ENCODE results near the gene TBXAS1.

The TBXAS1 gene

DNA sequence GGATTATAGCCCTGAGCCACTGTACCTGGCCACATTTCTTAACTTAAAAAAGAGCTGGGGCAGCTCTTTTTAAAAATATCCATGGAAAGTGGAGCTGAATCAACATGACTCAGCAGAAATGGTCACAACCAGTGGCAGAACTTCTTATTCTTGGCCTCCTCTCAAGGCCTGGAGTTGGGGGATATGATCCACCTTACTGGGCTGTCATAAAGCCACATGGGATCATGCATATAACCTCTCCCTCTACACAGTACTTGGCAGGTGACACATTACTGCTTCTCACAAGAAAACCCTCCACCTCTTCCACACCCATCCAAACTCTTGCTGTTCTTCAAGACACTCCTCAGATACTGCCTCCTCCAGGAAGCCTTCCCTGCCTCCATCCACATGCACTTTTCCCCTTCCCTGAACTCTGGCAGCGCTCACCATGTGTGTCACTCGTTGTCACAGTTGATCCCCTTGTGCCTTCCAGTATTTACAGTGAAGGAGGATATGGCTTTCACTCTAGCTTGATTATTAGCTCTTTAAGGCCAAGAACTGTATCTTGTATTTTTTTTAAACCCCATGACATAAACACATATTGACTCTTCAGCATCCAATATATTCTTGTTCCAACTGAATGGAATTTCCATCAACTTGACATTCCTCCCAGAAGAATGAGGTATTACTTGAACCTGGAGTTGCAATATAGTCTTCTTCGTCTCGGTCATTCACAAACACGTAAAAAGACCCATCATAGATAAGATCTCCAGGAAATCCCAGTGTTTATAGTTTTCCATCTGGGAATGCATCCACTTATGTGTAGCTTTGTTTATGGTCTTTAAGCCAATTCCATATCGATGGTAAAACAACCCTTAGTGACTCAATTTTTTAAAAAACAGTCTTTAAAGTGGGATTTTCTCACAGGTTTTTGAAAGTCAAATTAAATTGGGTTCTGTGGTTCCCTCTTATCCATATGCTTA lies 85.5 kb downstream of the TBXAS1 start:
- DNase-seq, result no peak

DNA sequence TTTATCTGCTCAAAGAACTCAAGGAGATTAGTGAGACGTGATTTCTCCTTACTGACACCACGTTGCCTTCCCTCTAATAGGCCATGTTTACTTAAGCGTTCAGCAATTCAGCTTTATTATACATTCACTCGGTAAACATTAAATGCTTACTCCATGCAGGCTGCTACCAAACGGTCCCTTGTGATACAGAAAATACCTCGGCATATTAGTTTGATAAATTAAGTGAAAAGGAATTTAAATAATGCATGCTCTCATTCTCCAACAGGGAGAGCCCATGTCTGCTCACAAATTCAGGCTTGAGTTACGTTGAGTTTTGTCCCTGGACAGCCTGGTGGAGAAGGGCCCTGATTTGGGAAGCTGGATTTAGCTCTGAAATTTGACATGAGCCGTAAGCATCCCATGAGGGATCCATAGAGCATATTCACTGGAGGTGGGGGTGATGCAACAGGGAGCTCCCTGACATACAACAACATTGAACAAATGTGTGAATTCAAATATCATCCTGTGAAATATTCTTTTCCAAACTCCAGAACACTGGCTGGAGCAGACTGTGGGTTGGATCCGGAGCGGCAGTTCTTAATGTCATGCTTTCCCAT lies 86.3 kb downstream of the TBXAS1 start:
- DNase-seq, result no peak

DNA sequence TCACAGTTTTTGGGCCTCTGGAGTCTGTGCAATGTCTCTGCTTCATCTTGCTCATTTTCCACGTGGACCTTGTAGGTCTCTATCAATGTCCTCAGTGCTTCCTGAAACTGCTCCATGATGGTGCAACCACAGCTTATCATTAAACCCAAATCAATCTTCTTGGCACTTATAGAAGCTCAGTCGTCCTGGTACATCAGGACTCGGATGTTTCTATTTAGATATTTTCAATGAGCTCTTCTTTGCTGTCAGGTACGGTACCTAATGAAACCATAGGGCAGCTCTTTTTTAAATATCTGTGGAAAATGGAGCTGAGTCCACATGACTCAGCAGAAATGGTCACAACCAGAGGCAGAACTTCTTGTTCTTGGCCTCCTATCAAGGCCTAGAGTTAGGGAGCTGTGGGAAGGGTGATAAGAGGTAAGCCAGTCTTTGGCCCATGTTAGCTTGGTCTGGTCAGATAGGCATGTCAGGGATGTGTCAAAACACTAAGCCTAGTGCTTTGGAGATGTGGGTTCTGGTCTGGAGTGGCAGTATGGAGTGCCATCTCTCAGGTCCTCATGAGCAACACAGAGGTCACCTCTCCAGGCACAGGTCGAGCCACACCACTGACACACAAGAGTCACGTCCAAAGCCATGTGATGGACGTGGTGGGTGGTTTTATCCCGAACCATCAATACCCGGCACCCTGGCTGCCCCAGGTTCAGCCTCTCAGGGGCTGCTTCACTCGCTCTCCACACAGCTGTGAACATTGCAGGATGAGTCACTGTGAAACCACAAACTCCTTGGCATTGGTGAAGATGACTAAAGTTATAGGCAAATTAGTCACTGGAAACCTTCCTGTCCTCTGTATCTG lies 87.0 kb downstream of the TBXAS1 start:
- peak in 1 of 56 donors; percentile 3 for DNase-seq

DNA sequence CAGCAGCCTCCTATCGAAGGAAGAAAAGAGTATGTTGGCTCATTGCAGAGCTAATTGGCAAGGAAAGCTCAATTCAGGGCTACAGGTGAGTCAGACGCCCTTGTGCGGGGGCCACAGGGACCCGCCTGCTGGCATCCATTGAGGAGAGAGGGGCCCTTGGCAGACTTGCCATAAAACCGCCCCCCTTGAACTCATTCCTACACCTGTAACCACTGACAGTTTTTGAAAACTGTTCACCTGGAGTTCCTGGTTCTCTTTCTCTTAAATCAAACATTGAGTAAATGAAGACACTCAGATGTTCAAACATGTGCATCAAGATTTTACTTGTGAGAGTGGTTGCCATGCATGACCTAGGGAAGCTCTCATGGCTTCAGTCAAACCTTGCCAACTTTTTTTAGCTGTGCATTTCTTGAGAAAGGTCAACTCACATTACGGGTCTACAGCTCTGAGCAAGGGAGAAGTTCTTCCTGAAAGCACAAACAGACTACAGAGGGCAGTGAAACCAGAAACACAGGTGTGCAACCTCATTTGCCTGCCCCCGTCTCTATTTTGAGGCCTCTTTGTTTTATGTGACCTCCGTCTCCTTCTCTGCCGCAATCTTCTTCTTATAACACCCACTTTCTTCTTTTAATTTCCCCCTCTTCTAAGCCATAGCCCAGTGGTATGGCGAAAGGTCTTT lies 87.8 kb downstream of the TBXAS1 start:
- DNase-seq, result no peak

GRCh38 chr7:139917851-139918250 lies 88.8 kb downstream of the TBXAS1 start:
- DNase-seq, result no peak

DNA sequence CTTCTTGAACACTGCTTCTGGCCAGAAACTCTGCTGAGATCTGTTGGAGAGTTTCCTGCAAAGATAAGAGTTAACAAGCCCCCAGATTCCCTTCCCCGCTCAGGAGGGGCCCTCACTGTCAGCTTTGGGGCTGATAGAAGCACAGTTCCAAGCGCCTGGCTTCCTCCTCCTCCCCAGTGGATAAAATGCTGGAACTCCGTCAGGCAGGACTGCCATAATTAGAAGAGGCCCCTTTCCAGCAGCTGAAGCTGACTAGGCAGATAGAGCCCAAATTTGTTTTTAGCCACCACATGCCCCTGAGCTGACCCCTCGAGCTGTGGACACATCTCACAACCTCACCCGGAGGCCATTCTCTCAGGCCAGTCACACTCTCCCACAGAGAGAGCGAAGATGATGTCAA lies 89.4 kb downstream of the TBXAS1 start:
- no peak for DNase-seq

- no peak for DNase-seq
Observed at GRCh38 chr7:139923090-139923489, 94.0 kb downstream of the TBXAS1 start.

GRCh38 chr7:139924461-139924860 lies 95.4 kb downstream of the TBXAS1 start:
- no peak for DNase-seq

DNA sequence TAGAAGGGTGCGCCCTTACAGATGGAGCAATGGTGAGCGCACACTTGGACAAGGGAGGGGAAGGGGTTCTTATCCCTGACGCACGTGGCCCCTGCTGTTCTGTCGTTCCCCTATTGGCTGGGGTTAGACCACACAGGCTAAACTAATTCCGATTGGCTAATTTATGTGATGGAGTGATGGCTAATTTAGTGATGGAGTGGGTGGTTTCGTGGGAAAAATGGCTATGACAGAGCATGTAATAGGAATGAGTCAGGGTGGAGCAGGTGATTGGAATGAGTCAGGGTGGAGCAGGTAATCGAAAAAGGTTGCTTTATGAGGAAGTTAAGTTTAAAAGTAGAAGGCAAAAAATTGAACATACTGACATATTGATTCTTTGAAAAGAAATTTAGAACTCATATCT lies 100.2 kb downstream of the TBXAS1 start:
- DNase-seq, result peak in 15 of 56 donors; percentile 3 to 54 (median 20)

- DNase-seq, result no peak
Observed at GRCh38 chr7:139930286-139930965, 101.4 kb downstream of the TBXAS1 start.

GRCh38 chr7:139931190-139931934 lies 102.3 kb downstream of the TBXAS1 start:
- no peak for DNase-seq

- no peak for DNase-seq
Observed at GRCh38 chr7:139932531-139932930, 103.5 kb downstream of the TBXAS1 start.

DNA sequence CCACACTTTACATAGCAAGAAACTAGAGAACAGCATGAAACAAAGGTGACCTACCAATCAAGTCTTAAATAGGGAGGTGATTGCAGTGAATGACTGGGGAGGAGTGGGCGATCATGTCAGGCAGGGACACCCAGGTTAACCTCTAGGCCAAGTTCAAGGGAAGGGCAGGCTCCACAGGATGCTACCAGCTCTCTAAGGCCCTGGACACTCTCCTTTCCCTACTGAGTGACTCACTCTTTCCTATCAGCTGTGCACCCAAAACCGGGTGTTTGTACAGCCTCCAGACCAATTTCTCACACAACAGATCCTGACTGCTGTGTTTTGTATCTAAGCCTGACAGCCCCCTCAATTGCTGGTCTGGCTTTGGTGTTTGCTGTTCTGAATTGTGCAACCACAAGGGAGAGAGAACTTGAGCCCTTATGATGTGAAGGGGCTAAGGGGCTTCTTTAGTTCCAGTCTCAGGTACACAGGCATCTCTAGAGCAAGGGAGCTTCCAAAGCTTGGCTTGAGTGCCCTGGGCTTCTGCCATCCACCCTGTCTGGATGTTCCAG lies 107.8 kb downstream of the TBXAS1 start:
- DNase-seq, result no peak

- DNase-seq, result peak in 8 of 56 donors; percentile 3 to 32 (median 10)
Observed at GRCh38 chr7:139937715-139938114, 108.7 kb downstream of the TBXAS1 start.

DNA sequence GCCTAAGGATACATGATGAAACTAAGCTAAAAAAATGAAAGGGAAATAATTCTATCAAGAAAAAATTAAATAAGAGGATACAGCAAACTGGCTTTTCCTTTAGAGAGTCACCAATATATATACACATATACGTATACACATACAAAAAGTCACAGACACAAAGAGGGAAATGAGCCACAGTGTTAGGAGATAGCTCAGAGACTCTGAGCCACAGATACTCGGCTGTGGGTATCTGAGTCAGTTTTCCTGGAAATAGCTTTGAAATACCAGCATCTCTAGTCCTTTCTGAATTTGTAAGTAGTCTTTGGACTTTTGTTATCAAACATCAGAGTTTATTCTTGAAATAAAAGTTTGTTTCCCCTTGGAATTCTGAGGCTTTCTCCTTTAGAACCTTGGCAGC lies 111.8 kb downstream of the TBXAS1 start:
- DNase-seq, result no peak

DNA sequence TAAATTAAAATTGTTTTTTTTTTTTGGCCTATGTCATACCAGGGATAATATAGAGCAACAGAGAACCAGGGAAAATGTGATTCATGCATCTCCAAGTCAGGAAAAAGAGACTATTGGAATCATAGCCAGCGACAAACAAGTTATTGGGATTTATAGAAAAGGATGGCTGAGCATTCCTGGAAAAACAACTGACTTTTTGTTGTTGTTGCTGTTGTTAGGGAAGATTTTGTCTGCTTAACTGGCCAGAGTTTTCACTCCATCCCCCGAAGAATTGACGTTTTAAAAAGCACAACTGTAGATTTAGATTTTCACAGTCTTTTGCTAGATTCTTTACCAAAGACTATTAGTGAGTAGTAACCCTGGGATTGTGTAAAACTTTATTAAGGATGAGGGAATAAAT lies 112.4 kb downstream of the TBXAS1 start:
- no peak for DNase-seq

DNA sequence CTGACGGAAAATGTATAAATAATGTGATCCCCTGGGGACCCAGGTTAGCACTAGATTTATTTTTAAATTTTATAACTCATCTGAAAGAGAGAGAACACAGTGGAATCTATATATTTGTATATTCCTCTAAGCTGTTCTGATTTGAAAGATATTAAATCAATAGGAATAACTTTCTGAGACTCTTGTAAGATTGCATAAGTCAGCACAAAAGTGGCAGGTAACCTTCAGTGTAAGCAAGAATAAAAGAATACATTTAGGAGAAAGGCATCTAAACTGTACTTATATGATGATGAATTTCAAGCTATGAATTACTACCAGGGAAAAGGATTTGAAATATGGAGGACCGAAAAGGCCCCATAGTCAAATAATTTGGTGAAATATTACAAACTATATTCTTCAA lies 112.8 kb downstream of the TBXAS1 start:
- no peak for DNase-seq

GRCh38 chr7:139942636-139943035 lies 113.6 kb downstream of the TBXAS1 start:
- no peak for DNase-seq

GRCh38 chr7:139943401-139943800 lies 114.3 kb downstream of the TBXAS1 start:
- peak in 26 of 56 donors; percentile 0 to 73 (median 35) for DNase-seq

DNA sequence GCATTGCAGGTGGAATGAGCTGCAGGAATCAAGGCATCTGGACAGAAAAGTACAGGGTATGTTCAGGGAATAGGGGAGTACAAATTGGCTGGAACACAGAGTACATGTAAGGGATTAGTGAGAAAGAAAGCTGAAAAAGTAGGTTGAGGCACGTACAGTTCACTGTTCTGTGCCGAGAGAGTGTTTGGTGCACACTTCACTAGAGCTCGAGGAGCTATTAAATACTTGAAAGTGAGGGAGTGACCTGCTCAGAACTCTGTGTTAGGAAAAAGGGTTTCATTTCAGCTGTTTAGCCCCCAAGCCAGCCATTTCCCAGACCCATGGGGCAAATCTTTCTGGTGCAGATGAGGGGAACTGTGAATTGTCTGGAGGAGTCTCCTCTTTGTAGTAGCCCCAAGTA lies 115.2 kb downstream of the TBXAS1 start:
- DNase-seq, result no peak
